ENCODE results near the gene CDC14C. TPM values are rescaled to one million over a fixed set of nuclear protein-coding genes. Genes with fewer than 3 reads are reported as not detected.

Gene CDC14C
- total RNA-seq (not detected), polyA plus RNA-seq (not detected)
- long read RNA-seq, donor 1 = 0 reads
- long read RNA-seq, donor 2 = 0 reads

DNA sequence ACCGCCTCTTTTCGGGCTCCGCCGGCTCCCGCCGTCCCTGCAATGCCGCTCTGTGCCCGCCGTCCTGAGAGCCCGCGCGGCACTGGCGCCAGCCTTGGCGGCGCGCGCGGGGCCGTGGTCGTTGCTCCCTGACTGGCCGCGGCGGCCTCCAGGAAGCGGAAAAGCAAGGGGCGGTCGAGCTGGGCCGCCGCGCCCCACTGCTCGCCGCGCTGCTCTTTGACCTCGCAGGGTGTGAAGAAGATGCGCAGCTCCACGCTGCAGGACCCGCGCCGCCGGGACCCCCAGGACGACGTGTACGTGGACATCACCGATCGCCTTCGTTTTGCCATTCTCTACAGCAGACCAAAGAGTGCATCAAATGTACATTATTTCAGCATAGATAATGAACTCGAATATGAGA is at the start of gene CDC14C:
Gene CDC14C, plus strand, starts transcription at position 115 of the 400 bp plus-strand sequence. Its CDS starts 126 bp downstream, at position 241.
- Histone ChIP-seq H3K27ac (no peak within 1 kb of the TSS), H3K4me1 (no peaks in the 10 kb centered on the region), H3K36me3 (no peaks in the 10 kb centered on the region), H3K4me3 (no peak within 1 kb of the TSS), H3K27me3 (replicated peaks in 1 of 7) (no peaks in the 10 kb centered on the region), H3K9me3 (peaks cover 0 to 6% (median 0%) of the 10 kb centered on the region in 8 donors)
- 91 to 97% (median 95%) methylated on average over 29 to 46 of the region's 46 CpGs for WGBS, 5 donors
- intact Hi-C loops (cut with DNase I; ENCODE audit: low total_unique reads) = no loop called here
- no peak for DNase-seq
- TF ChIP-seq, protein P1, sequence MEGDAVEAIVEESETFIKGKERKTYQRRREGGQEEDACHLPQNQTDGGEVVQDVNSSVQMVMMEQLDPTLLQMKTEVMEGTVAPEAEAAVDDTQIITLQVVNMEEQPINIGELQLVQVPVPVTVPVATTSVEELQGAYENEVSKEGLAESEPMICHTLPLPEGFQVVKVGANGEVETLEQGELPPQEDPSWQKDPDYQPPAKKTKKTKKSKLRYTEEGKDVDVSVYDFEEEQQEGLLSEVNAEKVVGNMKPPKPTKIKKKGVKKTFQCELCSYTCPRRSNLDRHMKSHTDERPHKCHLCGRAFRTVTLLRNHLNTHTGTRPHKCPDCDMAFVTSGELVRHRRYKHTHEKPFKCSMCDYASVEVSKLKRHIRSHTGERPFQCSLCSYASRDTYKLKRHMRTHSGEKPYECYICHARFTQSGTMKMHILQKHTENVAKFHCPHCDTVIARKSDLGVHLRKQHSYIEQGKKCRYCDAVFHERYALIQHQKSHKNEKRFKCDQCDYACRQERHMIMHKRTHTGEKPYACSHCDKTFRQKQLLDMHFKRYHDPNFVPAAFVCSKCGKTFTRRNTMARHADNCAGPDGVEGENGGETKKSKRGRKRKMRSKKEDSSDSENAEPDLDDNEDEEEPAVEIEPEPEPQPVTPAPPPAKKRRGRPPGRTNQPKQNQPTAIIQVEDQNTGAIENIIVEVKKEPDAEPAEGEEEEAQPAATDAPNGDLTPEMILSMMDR (IDR thresholded peaks at IDR 0.05 in 8 of 11, conservative IDR thresholded peaks at IDR 0.05 in 3 of 11) = no peak
- TF ChIP-seq POLR2A (IDR thresholded peaks at IDR 0.05) (no peak), POLR2AphosphoS5 (IDR thresholded peaks at IDR 0.05) (no peak)

DNA sequence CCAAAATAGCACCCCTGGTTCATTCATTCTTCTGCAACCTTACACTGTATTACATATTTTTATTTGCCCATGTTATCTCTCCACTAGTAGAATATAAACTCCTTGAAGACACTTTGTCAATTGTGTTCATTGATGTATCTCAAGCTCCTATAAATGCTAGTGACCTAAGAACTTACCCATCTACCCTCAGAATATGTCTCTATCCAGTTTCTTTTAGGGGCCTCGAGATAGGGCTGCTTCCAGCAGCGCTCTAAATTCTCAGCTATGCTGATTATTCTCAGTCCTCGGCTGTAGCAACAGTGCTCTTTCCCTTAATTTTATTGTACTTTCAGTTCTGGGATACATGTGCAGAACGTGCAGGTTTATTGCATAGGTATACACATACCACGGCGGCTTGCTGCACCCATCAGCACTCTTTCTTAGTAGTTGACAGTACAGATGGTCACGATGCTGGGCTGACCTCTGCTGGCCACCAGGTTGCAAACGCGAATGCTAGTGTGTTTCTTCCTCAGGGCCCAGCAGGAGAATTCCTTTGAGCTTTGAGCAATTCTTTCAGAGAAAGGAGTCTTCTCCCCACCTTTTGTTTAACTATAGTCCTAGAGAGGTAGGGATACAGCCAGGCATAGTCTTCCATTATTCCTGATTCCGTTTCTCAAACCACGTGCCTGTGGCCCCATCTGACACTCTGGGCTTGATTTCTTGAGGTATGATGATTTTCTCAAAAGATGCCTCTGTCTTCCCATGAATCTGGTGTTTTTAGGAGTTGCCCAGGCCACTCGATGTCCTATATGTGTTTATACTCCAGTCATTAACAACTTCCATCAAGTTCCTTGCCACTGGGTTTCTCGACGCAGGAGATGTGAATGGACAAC is 49.1 kb upstream of the CDC14C start:
- Histone ChIP-seq H3K27me3 (replicated peaks in 1 of 7) (no peaks in the 10 kb centered on the region), H3K4me1 (no peaks in the 10 kb centered on the region), H3K9me3 (no peaks in the 10 kb centered on the region), H3K27ac (no peak overlapping the region), H3K36me3 (no peaks in the 10 kb centered on the region), H3K4me3 (no peak overlapping the region)
- intact Hi-C loops (cut with DNase I; ENCODE audit: low total_unique reads) = loop anchor here (10.0 kb wide), 1 partner anchor 570 kb away; no protein-coding TSS in a partner anchor
- 46 to 53% (median 48%) methylated on average over 14 of the region's 14 CpGs for WGBS, 5 donors
- TF ChIP-seq POLR2AphosphoS5 (IDR thresholded peaks at IDR 0.05) (no peak), POLR2A (IDR thresholded peaks at IDR 0.05) (no peak)
- TF ChIP-seq, protein P1 (IDR thresholded peaks at IDR 0.05 in 8 of 11, conservative IDR thresholded peaks at IDR 0.05 in 3 of 11) = peak in 7 of 11 experiments; percentile 11 to 53 (median 32)
- DNase-seq = no peak

DNA sequence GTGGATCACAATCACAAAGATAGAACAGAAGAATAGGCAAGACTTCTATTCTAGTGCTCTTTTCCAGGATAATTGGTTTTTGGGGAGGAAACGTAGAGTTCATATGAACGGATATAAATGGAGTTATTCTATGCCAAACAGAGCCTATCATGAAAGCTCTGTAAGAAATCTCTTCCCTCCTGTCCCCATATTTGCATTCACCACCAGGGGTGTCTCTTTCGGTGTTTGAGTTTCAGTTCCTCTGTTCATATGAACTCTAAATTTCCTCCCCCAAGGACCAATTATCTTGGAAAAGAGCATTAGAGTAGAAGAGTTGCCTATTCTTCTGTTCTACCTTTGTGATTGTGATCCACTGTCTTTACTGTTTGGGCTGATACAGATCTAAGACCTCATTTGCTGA is 48.3 kb upstream of the CDC14C start:
- Histone ChIP-seq H3K4me3 (no peak overlapping the region), H3K4me1 (no peaks in the 10 kb centered on the region), H3K36me3 (no peaks in the 10 kb centered on the region), H3K27me3 (replicated peaks in 1 of 7) (no peaks in the 10 kb centered on the region), H3K9me3 (no peaks in the 10 kb centered on the region), H3K27ac (no peak overlapping the region)
- 70 to 87% (median 76%) methylated on average over 3 of the region's 3 CpGs for WGBS, 5 donors
- no peak for DNase-seq
- intact Hi-C loops (cut with DNase I; ENCODE audit: low total_unique reads) = loop anchor here (10.0 kb wide), 1 partner anchor 571 kb away; no protein-coding TSS in a partner anchor
- TF ChIP-seq, protein P1 (IDR thresholded peaks at IDR 0.05 in 8 of 11, conservative IDR thresholded peaks at IDR 0.05 in 3 of 11) = no peak
- TF ChIP-seq POLR2A (IDR thresholded peaks at IDR 0.05) = no peak

DNA sequence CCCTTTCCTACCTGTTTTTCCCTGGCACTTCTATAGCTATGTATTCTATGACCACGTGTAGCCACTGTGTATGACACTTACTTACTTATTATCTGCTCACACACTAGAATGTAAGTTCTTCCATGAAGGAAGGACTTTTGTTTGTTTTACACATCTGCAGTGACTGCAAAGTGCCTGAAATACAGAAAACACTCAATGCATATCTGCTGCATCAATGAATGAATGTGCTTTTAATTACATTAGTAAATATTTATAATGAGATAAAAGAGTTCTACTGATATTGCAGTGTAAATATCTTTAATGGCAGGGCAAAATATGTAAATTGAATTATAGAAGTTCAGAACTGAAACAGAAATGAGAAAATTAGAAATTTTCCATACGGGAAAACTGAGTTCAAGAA is 43.5 kb upstream of the CDC14C start:
- intact Hi-C loops (cut with DNase I; ENCODE audit: low total_unique reads) = no loop called here
- no peaks in the 10 kb centered on the region for H3K36me3 ChIP-seq
- TF ChIP-seq POLR2AphosphoS5 (IDR thresholded peaks at IDR 0.05) = no peak
- no peak overlapping the region for H3K27ac ChIP-seq
- no peak overlapping the region for H3K4me3 ChIP-seq
- H3K27me3 ChIP-seq (replicated peaks in 1 of 7) = no peaks in the 10 kb centered on the region
- no peak for DNase-seq
- H3K9me3 ChIP-seq = peaks cover 0 to 3% (median 0%) of the 10 kb centered on the region in 8 donors
- H3K4me1 ChIP-seq = no peaks in the 10 kb centered on the region
- WGBS, 5 donors = 74 to 84% (median 80%) methylated on average over 2 of the region's 2 CpGs
